HG03520 (cell line): Measurements from ENCODE around the gene URB1.
"Not testable (repeated sequence)": the region's sequence is repeated elsewhere in the genome, so short reads cannot be mapped to it uniquely, and the experiment has no call there.

Experiments
- ATAC-seq: cut with Tn5 transposase; IDR thresholded peaks from one replicate; pipeline ENCODE4 v1.9.1; 2021; ENCODE audit warnings: mild to moderate bottlenecking, moderate library complexity; ENCODE audit not compliant: unreplicated experiment

URB1 gene

DNA sequence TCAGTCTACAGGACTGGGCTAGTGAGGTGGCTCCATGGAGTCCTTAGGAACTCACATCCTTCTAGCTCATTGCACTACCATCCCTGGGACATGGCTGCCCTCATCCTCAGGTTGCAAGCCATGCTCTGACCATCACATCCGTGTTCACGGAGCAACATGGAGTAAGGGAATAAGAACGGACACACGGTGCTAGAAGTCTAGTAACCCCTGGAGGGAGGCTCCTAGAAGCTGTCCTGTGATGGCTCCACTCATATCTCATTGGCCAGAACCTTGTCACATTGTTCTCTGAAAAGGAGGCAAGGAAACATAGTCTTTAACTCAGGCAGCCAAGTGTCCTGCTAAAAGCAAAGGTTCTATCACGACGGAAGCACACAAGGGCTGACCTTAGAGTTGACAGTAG, 90.3 kb downstream of the URB1 start:
- no peak for ATAC-seq

GRCh38 chr21:32301596-32301995, 91.2 kb downstream of the URB1 start:
- no peak for ATAC-seq

- no peak for ATAC-seq
These were observed 92.6 kb downstream of the URB1 start for GRCh38 chr21:32300117-32300681.

GRCh38 chr21:32299695-32300094, 93.1 kb downstream of the URB1 start:
- no peak for ATAC-seq

DNA sequence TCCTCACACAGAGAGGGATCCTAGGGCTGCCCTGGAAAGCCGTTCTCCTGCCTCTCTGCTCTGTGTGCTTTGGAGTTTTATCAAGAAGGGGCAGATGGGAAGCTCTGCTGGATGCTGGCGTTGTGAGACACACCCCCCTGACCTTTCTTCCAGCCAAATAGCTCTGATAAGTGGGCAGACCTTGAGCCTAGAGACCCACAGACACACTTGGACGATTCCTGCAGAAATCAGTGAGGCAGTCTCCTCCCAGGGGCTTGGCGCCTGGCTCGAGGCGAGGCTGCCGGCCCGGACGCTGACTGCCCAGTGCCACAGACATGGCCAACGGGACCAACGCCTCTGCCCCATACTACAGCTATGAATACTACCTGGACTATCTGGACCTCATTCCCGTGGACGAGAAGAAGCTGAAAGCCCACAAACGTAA, 94.1 kb downstream of the URB1 start, which contains the start of gene MRAP:
TSS of gene MRAP (plus strand) at position 198 of the 424 bp plus-strand sequence. CDS start at position 315, 117 bp downstream.
- ATAC-seq, result no peak

GRCh38 chr21:32298148-32298559, 94.7 kb downstream of the URB1 start:
- no peak for ATAC-seq

- ATAC-seq, result no peak
These were observed 95.4 kb downstream of the URB1 start for GRCh38 chr21:32297449-32297848.

- no peak for ATAC-seq
These were observed 107.3 kb downstream of the URB1 start for GRCh38 chr21:32285476-32285875.

DNA sequence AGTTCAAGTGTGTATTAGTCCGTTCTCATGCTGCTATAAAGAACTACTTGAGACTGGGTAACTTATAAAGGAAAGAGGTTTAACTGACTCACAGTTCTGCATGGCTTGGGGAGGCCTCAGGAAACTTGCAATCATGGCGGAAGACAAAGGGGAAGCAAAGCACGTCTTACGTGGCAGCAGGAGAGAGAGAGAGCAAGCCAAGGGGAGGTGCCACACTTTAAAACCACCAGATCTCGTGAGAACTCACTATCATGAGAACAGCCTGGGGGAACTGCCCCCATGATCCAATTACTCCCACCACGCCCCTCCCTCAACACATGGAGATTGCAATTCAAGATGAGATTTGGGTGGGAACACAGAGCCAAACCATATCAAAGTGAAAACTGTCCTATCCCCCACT, 109.8 kb downstream of the URB1 start:
- ATAC-seq, result no peak

- ATAC-seq, result no peak
These were observed 111.3 kb downstream of the URB1 start for GRCh38 chr21:32281531-32281930.

DNA sequence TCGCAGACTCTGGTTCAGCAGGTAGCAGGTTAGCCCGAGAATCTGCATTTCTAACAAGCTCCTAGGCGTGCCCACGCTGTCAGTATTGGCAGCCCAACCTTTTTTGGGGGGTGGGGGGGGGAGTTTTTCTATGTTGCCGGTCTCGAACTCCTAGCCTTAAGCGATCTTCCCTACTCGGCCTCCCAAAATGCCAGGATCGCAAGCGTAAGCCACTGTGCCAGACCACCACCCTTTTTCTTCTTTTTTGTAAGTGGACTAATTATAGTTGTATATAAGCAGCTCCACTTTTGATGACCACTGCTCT, 113.5 kb downstream of the URB1 start:
- no peak for ATAC-seq

DNA sequence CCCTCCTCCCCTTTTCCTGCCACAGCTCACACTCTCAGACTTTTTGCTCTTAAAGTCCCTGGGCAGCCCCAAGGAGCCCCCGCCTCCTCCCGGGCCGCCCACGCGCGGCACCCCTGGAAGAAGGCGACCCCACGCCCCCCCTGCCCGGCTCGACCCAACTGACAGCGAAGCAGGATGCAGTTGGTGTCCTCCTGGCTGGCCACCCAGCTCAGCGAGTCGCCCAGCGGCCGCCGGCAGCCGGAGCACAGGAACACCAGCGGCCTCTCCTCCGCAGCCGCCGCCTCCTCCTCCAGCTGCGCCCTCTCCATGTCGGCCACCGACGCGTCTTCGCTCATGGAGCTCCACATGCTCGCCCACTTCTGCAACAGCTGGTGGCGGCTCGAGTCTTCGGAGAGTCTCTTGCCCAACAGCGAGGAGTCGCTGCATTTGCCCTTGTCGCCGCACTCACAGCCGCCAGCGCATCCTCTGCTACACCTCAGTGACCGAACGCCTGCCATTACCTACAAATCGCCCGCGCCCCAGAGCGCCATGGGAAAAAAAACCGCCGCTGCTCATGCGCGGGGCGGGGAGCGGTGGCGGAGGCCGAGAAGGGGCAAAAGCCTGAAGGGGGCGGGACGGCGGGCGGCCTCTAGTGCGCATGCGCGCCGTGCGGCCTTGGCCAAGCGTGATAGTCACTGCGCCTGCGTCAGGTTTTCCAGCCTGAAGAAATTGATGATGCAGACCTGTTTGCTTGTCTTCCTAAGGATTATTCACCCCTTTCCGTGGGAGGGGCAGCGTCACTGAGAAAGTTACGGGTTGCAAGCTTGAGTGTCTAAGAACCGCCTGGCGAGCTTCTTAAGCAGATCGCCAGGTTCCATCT, 114.1 kb downstream of the URB1 start, which contains the start of gene MIS18A:
TSS of gene MIS18A (minus strand) at position 532 of the 859 bp plus-strand sequence. CDS start at position 497, 35 bp downstream.
- peak; percentile 88 for ATAC-seq

GRCh38 chr21:32278103-32278502, 114.7 kb downstream of the URB1 start:
- no peak for ATAC-seq

DNA sequence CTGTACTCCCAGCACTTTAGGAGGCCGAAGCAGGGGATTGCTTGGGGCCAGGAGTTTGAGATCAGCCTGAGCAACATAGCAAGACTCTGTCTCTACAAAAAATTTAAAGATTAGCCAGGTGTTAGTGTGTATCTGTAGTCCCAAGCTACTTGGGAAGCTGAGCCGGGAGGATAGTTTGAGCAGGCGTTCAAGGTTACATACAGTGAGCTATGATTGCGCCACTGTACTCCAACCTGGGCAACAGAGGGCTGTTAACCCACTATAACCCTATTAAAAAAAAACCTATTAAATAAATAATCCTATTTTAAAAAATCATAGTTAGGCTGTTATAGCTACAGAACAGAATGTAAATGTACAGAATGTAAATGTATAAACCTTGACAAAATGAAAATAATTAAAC, 116.1 kb downstream of the URB1 start:
- no peak for ATAC-seq

- no peak for ATAC-seq
These were observed 122.1 kb downstream of the URB1 start for GRCh38 chr21:32270748-32271147.

GRCh38 chr21:32265321-32265720, 127.5 kb downstream of the URB1 start:
- not testable (repeated sequence) for ATAC-seq

GRCh38 chr21:32261929-32262328, 130.9 kb downstream of the URB1 start:
- no peak for ATAC-seq
